Measurements from ENCODE around the gene CACNA2D1. TPM values are rescaled to one million over a fixed set of nuclear protein-coding genes. Genes with fewer than 3 reads are reported as not detected.

CACNA2D1 gene
- total and polyA plus RNA-seq, 8 donors = 0.79 to 5.0 (median 2.1) TPM

DNA sequence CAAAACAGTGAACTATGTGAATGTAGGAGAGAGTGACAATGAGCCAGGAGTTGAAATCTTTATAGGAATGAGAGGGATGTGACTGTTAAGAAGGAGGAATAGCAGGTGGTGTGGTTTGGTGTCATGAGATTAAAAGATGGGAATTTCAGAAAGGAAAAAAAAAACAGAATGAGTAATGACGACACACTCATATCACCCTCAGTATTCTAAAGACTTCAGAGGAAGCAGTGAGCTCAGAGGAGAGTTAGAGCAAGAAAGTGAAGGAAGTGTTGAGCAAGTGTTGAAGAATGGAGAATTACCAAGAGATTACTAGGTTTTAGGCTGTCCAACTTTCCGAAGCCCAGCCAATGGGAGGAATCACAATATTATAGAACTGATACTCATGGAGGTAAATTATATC lies 453.2 kb downstream of the CACNA2D1 start:
- Histone ChIP-seq H3K27ac (no peak overlapping the region), H3K4me1 (no peaks in the 10 kb centered on the region), H3K36me3 (no peaks in the 10 kb centered on the region), H3K9me3 (no peaks in the 10 kb centered on the region), H3K4me3 (no peak overlapping the region), H3K27me3 (no peaks in the 10 kb centered on the region)
- no peak for FAIRE-seq
- no peak for TF ChIP-seq CTCF (IDR thresholded peaks at IDR 0.05)
- 69 to 79% methylated on average over 2 of the region's 2 CpGs for WGBS, 2 donors
- DNase-seq = no peak
- ATAC-seq = no peak
- intact Hi-C loops (cut with DNase I) = no loop called here

GRCh38 chr7:81986723-81987470 lies 456.7 kb downstream of the CACNA2D1 start:
- H3K36me3 ChIP-seq = no peaks in the 10 kb centered on the region
- intact Hi-C loops (cut with DNase I) = no loop called here
- H3K4me1 ChIP-seq = no peaks in the 10 kb centered on the region
- no peak overlapping the region for H3K4me3 ChIP-seq
- H3K9me3 ChIP-seq = no peaks in the 10 kb centered on the region
- 64 to 72% methylated on average over 3 of the region's 3 CpGs for WGBS, 2 donors
- H3K27ac ChIP-seq = no peak overlapping the region
- ATAC-seq = no peak
- H3K27me3 ChIP-seq = no peaks in the 10 kb centered on the region
- no peak for TF ChIP-seq CTCF (IDR thresholded peaks at IDR 0.05)
- no peak for FAIRE-seq
- no peak for DNase-seq

DNA sequence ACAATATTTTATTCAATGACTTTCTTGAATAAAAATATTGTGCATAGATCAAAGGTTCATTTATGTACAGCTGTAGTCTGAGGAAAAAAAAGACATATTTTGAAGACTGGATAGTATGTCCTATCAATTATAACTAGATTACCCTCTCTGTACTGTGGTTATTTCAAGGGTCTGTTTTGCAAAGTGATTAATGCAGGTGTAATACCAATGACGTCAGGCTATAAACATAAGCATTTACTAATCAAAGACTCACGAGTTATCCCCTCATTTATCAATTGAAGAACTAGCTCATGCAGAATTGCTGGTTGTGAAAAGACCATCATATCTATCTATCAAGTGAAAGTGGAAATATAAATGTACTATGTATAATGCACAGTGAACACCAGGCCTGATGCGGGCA lies 460.2 kb downstream of the CACNA2D1 start:
- ATAC-seq (no peak), DNase-seq (no peak), FAIRE-seq (no peak)
- H3K27me3 ChIP-seq = no peaks in the 10 kb centered on the region
- intact Hi-C loops (cut with DNase I) = no loop called here
- H3K4me3 ChIP-seq = no peak overlapping the region
- H3K4me1 ChIP-seq = no peaks in the 10 kb centered on the region
- no peaks in the 10 kb centered on the region for H3K36me3 ChIP-seq
- H3K27ac ChIP-seq = no peak overlapping the region
- H3K9me3 ChIP-seq = no peaks in the 10 kb centered on the region
- 41% methylated on average over 3 of the region's 3 CpGs for WGBS, 2 donors
- TF ChIP-seq CTCF (IDR thresholded peaks at IDR 0.05) = no peak

GRCh38 chr7:81973117-81973516 lies 470.5 kb downstream of the CACNA2D1 start:
- intact Hi-C loops (cut with DNase I) = no loop called here
- Histone ChIP-seq H3K9me3 (no peaks in the 10 kb centered on the region), H3K36me3 (no peaks in the 10 kb centered on the region), H3K27ac (no peak overlapping the region), H3K27me3 (no peaks in the 10 kb centered on the region), H3K4me1 (no peaks in the 10 kb centered on the region), H3K4me3 (no peak overlapping the region)
- 71 to 78% methylated on average over 2 of the region's 2 CpGs for WGBS, 2 donors
- FAIRE-seq (no peak), DNase-seq (no peak), ATAC-seq (no peak)
- no peak for TF ChIP-seq CTCF (IDR thresholded peaks at IDR 0.05)

- no peak for FAIRE-seq
- Histone ChIP-seq H3K9me3 (no peaks in the 10 kb centered on the region), H3K4me1 (no peaks in the 10 kb centered on the region), H3K27me3 (no peaks in the 10 kb centered on the region), H3K4me3 (no peak overlapping the region), H3K36me3 (no peaks in the 10 kb centered on the region), H3K27ac (no peak overlapping the region)
- WGBS, 2 donors = 54 to 71% methylated on average over 2 of the region's 2 CpGs
- intact Hi-C loops (cut with DNase I) = no loop called here
- no peak for ATAC-seq
- no peak for TF ChIP-seq CTCF (IDR thresholded peaks at IDR 0.05)
- no peak for DNase-seq
These were observed 483.6 kb downstream of the CACNA2D1 start for GRCh38 chr7:81960026-81960425.

Measured in pancreas (tissue), 10 donors.